B cell (primary cell): ENCODE measurements around the gene YY1AP1.

ENCODE experiments used
- CTCF ChIP-seq: fragments of 200-600 bp; IDR thresholded peaks from one replicate; pipeline ENCODE4 v1.8.0; 2022; ENCODE audit warnings: antibody characterized with exemption, mild to moderate bottlenecking
- EZH2 ChIP-seq: IDR thresholded peaks from 2 replicates; pipeline ENCODE4 v1.6.1; 2012; ENCODE audit warnings: borderline replicate concordance, low read depth, mild to moderate bottlenecking, moderate library complexity, low read length; ENCODE audit not compliant: insufficient read depth, poor library complexity, severe bottlenecking

DNA sequence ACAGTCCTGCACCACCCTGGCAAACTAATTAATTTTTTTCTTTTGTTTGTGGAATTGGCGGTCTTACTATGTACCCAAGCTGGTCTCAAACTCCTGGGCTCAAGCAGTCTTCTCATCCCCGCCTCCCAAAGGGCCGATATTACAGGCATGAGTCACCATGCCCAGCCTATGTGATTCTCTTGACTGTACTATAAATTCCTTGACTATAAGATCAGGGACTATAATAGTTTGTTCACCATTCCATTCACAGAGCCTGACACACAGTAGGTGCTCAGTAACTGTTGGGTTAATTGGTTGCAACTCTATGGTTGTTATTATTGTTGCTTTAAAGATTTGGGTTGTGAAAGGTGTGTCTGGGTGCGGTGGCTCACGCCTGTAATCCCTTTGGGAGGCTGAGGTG, 17.6 kb upstream of the YY1AP1 start:
- no peak for TF ChIP-seq CTCF
- no peak for TF ChIP-seq EZH2
